SK-N-SH (cell line): ENCODE measurements around the gene UST. TPM values are rescaled to one million over a fixed set of nuclear protein-coding genes. Genes with fewer than 3 reads are reported as not detected.

Experiments
- CTCF ChIA-PET: fragments of 300-600, 350-600 bp; formaldehyde crosslinking; extraction: SDS; loops from one replicate; lab custom pipeline; 2021; lab: Yijun Ruan, JAX
- POLR2A ChIA-PET: fragments of 350-600 bp; sonication (Branson Sonifier 250); formaldehyde crosslinking; extraction: SDS; loops from one replicate; lab custom pipeline; 2020; ENCODE audit warnings: antibody characterized with exemption, inconsistent platforms; lab: Yijun Ruan, JAX
- DNase-seq: peaks from one replicate; pipeline ENCODE4 v3.0.0; 2012
- H2AFZ ChIP-seq: fragments of 200-600 bp; sonication (generic); 2 replicates; pipeline ENCODE4 v1.8.1; 2016; ENCODE audit warnings: antibody characterized with exemption, mild to moderate bottlenecking, low read depth
- H3F3A ChIP-seq: fragments of 200-600 bp; sonication (generic); replicated peaks from 2 replicates; pipeline ENCODE3; 2016; ENCODE audit warnings: antibody characterized with exemption, mild to moderate bottlenecking; ENCODE audit not compliant: insufficient read depth
- H3K27ac ChIP-seq, 2 experiments: fragments of 200-500 bp in 1 of 2; fragments of 200-600 bp in 1 of 2; sonication (Bioruptor generic) in 1 of 2; sonication (generic), shearing (Covaris generic) in 1 of 2; 2 replicates each; pipeline versions ENCODE4 v1.5.1 to v1.6.1; 2014 to 2016; ENCODE audit warnings: low read depth in 2 of 2, inconsistent platforms in 1 of 2, low read length in 1 of 2, mild to moderate bottlenecking in 1 of 2, mixed read lengths in 1 of 2
- H3K27me3 ChIP-seq: fragments of 200-600 bp; sonication (generic), shearing (Covaris generic); 2 replicates; pipeline ENCODE4 v1.6.1; 2016; ENCODE audit warnings: mixed run types; ENCODE audit not compliant: insufficient read depth
- H3K36me3 ChIP-seq, 2 experiments: fragments of 200-500 bp in 1 of 2; fragments of 200-600 bp in 1 of 2; sonication (Bioruptor generic) in 1 of 2; sonication (generic) in 1 of 2; replicated peaks in 1 of 2; 2 replicates each; pipeline versions ENCODE3 to v1.5.1; 2014 to 2016; ENCODE audit warnings: low read length in 1 of 2, mild to moderate bottlenecking in 1 of 2; ENCODE audit not compliant: insufficient read depth in 2 of 2, control insufficient read depth in 1 of 2
- H3K4me1 ChIP-seq, 2 experiments: fragments of 200-500 bp in 1 of 2; fragments of 200-600 bp in 1 of 2; sonication (Bioruptor generic) in 1 of 2; sonication (generic), shearing (Covaris generic) in 1 of 2; 2 replicates each; pipeline versions ENCODE4 v1.5.1 to v1.6.1; 2014 to 2016; ENCODE audit warnings: low read depth in 1 of 2, low read length in 1 of 2, mixed run types in 1 of 2; ENCODE audit not compliant: insufficient read depth in 2 of 2, control insufficient read depth in 1 of 2
- H3K4me2 ChIP-seq: fragments of 200-600 bp; sonication (generic), shearing (Covaris generic); 2 replicates; pipeline ENCODE4 v1.6.1; 2017; ENCODE audit warnings: mixed run types
- H3K4me3 ChIP-seq, 2 experiments: fragments of 200-500 bp in 1 of 2; fragments of 200-600 bp in 1 of 2; sonication (Bioruptor generic) in 1 of 2; sonication (generic), shearing (Covaris generic) in 1 of 2; 2 replicates each; pipeline versions ENCODE4 v1.5.1 to v1.8.1; 2014 to 2016; ENCODE audit warnings: low read depth in 2 of 2, inconsistent platforms in 1 of 2, low read length in 1 of 2, mild to moderate bottlenecking in 1 of 2, mixed read lengths in 1 of 2, moderate library complexity in 1 of 2
- H3K79me2 ChIP-seq: fragments of 200-600 bp; sonication (generic); 2 replicates; pipeline ENCODE4 v1.8.1; 2017; ENCODE audit warnings: mild to moderate bottlenecking; ENCODE audit not compliant: insufficient read depth
- H3K9ac ChIP-seq: fragments of 200-600 bp; sonication (generic); 2 replicates; pipeline ENCODE4 v1.6.1; 2017; ENCODE audit warnings: mixed run types
- H3K9me2 ChIP-seq: fragments of 200-600 bp; sonication (generic); 2 replicates; pipeline ENCODE4 v1.6.1; 2017; ENCODE audit warnings: mixed run types
- H3K9me3 ChIP-seq: fragments of 200-600 bp; sonication (generic); 2 replicates; pipeline ENCODE4 v1.6.1; 2017; ENCODE audit warnings: mixed run types, mild to moderate bottlenecking, moderate library complexity
- H4K20me1 ChIP-seq: fragments of 200-600 bp; sonication (generic); 2 replicates; pipeline ENCODE4 v1.6.1; 2017; ENCODE audit warnings: mild to moderate bottlenecking, mixed run types; ENCODE audit not compliant: insufficient read depth
- ELF1 ChIP-seq: IDR thresholded peaks from 2 replicates; pipeline ENCODE4 v1.4.0; 2012
- EZH2phosphoT487 ChIP-seq: fragments of 200-600 bp; sonication (generic); IDR thresholded peaks from 2 replicates; pipeline ENCODE4 v1.6.1; 2017; ENCODE audit warnings: low read depth, mixed run types, mild to moderate bottlenecking, antibody characterized with exemption, moderate library complexity, borderline replicate concordance
- FOSL2 ChIP-seq: IDR thresholded peaks from 2 replicates; pipeline ENCODE4 v1.4.0; 2012; ENCODE audit warnings: low read depth, mild to moderate bottlenecking, moderate library complexity, borderline replicate concordance
- GABPA ChIP-seq: IDR thresholded peaks from 2 replicates; pipeline ENCODE4 v1.4.0; 2012; ENCODE audit warnings: low read depth, mild to moderate bottlenecking
- GATA2 ChIP-seq: sonication (generic); formaldehyde crosslinking; IDR thresholded peaks from 2 replicates; pipeline ENCODE4 v1.5.0; 2020; ENCODE audit warnings: mild to moderate bottlenecking, missing genetic modification reagents
- NFIC ChIP-seq: IDR thresholded peaks from 2 replicates; pipeline ENCODE4 v1.4.0; 2012; ENCODE audit warnings: borderline replicate concordance
- NRF1 ChIP-seq: IDR thresholded peaks from 2 replicates; pipeline ENCODE4 v1.6.1; 2012; ENCODE audit warnings: low read depth, mild to moderate bottlenecking, low read length
- RXRA ChIP-seq: IDR thresholded peaks from 2 replicates; pipeline ENCODE4 v1.4.0; 2012; ENCODE audit warnings: low read depth, mild to moderate bottlenecking, borderline replicate concordance
- SIN3A ChIP-seq: IDR thresholded peaks from 2 replicates; pipeline ENCODE4 v1.6.1; 2012; ENCODE audit warnings: low read depth, mild to moderate bottlenecking, low read length, moderate library complexity, borderline replicate concordance
- TAF1 ChIP-seq: IDR thresholded peaks from 2 replicates; pipeline ENCODE4 v1.6.1; 2012; ENCODE audit warnings: low read depth, mild to moderate bottlenecking, low read length, moderate library complexity, borderline replicate concordance
- TEAD4 ChIP-seq: IDR thresholded peaks from 2 replicates; pipeline ENCODE4 v1.4.0; 2012; ENCODE audit warnings: mild to moderate bottlenecking, borderline replicate concordance; ENCODE audit not compliant: insufficient read depth
- YY1 ChIP-seq: IDR thresholded peaks from 2 replicates; pipeline ENCODE4 v1.4.0; 2012; ENCODE audit warnings: low read depth, mild to moderate bottlenecking
- WGBS: methylation state at CpG from one replicate; pipeline ENCODE4 v1.1.6; 2017; ENCODE audit warnings: low lambda C conversion rate; 5-methylcytosine and 5-hydroxymethylcytosine counted together
- polyA plus RNA-seq, 3 experiments: library from polyadenylated mRNA; depleted of rRNA; stranded (reverse); fragments of >200 nt; gene quantifications; 2 replicates each; pipeline ENCODE4 v1.2.3, GENCODE V29; 2012
- TF ChIP-seq, protein P1 (sequence below): fragments of 200-600 bp; sonication (generic); IDR thresholded peaks from 2 replicates; pipeline ENCODE4 v1.6.1; 2017; ENCODE audit warnings: antibody characterized with exemption, mild to moderate bottlenecking, moderate library complexity
- TF ChIP-seq, protein P2 (sequence below): IDR thresholded peaks from 2 replicates; pipeline ENCODE4 v1.4.0; 2012; ENCODE audit warnings: low read depth
- TF ChIP-seq, protein P3 (sequence below): IDR thresholded peaks from 2 replicates; pipeline ENCODE4 v1.6.1; 2012; ENCODE audit warnings: mild to moderate bottlenecking, low read depth, low read length, moderate library complexity
- TF ChIP-seq, protein P4 (sequence below): IDR thresholded peaks from 2 replicates; pipeline ENCODE4; 2012

UST gene
- polyA plus RNA-seq, 1 of the 3 experiments (the other 2 are of a cell fraction), result 1.7 TPM

DNA sequence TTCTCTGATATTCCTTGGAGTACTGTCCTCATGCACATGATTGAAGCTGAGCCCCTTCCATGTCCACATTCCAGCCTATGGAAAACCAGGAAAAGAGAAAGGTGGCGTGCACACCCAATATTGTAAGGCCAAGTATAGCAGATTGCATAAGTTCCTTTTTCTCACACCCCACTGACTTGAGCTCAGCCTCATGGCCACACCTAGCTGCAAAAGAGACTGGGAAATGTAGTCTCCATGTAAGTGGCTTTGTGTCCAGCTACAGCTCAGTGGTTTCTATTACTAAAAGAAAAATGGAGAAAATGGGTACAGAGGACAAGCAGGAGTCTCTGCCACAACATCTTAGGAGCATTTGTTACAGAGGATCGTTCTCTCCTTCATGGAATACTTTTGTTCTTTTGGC is 10.8 kb upstream of the UST start (continued):
- TF ChIP-seq, protein P1, sequence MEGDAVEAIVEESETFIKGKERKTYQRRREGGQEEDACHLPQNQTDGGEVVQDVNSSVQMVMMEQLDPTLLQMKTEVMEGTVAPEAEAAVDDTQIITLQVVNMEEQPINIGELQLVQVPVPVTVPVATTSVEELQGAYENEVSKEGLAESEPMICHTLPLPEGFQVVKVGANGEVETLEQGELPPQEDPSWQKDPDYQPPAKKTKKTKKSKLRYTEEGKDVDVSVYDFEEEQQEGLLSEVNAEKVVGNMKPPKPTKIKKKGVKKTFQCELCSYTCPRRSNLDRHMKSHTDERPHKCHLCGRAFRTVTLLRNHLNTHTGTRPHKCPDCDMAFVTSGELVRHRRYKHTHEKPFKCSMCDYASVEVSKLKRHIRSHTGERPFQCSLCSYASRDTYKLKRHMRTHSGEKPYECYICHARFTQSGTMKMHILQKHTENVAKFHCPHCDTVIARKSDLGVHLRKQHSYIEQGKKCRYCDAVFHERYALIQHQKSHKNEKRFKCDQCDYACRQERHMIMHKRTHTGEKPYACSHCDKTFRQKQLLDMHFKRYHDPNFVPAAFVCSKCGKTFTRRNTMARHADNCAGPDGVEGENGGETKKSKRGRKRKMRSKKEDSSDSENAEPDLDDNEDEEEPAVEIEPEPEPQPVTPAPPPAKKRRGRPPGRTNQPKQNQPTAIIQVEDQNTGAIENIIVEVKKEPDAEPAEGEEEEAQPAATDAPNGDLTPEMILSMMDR, result no peak
- no peak for TF ChIP-seq RXRA

DNA sequence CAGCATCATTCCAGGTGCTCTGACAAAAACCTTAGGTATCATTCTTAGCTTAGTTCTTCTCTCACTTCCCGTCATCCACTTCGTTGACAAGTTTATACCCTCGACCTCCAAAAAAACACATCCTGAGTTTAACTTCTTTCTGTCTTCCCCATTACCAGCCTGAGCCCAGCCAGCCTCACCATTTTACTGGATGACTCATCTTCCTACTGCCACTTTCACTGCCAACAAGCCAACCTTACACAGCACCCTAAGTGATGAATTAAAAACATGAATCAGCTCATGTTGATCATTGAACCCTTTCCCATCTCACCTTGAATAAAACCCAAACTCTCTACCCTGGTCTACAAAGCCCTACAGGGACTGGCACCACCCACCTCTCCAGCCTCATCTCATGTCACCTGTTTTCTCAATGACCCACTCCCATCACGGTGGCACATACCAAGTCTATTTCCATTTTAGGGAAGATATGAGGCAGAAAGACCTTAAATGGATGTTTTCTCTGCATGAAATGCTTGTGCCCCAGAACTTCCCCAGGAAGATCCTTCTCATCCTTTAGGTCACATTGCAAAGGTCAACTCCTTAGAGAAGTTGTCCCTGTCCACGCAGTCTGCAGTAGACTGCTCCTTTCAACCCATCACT is 9.9 kb upstream of the UST start:
- H3K4me3 ChIP-seq, result no peak overlapping the region
- CTCF ChIA-PET, result no interaction called here
- H3K27me3 ChIP-seq, result no peaks in the 10 kb centered on the region; the same call in 1 of the 2 replicates
- no peak for DNase-seq
- no peak overlapping the region for H3K27ac ChIP-seq
- H3F3A ChIP-seq, result peaks cover 3% of the 10 kb centered on the region
- no peaks in the 10 kb centered on the region for H3K4me1 ChIP-seq
- no peaks in the 10 kb centered on the region for H4K20me1 ChIP-seq
- no peaks in the 10 kb centered on the region for H3K9me3 ChIP-seq
- no peak overlapping the region for H3K4me2 ChIP-seq
- no peaks in the 10 kb centered on the region for H3K79me2 ChIP-seq
- TF ChIP-seq TAF1 (no peak), GABPA (no peak), NFIC (no peak), FOSL2 (no peak), GATA2 (CRISPR knock-in tag) (no peak), ELF1 (no peak), EZH2phosphoT487 (no peak), YY1 (no peak), SIN3A (no peak), TEAD4 (no peak), NRF1 (no peak)
- TF ChIP-seq, protein P2, sequence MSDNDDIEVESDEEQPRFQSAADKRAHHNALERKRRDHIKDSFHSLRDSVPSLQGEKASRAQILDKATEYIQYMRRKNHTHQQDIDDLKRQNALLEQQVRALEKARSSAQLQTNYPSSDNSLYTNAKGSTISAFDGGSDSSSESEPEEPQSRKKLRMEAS, result no peak
- TF ChIP-seq, protein P3, sequence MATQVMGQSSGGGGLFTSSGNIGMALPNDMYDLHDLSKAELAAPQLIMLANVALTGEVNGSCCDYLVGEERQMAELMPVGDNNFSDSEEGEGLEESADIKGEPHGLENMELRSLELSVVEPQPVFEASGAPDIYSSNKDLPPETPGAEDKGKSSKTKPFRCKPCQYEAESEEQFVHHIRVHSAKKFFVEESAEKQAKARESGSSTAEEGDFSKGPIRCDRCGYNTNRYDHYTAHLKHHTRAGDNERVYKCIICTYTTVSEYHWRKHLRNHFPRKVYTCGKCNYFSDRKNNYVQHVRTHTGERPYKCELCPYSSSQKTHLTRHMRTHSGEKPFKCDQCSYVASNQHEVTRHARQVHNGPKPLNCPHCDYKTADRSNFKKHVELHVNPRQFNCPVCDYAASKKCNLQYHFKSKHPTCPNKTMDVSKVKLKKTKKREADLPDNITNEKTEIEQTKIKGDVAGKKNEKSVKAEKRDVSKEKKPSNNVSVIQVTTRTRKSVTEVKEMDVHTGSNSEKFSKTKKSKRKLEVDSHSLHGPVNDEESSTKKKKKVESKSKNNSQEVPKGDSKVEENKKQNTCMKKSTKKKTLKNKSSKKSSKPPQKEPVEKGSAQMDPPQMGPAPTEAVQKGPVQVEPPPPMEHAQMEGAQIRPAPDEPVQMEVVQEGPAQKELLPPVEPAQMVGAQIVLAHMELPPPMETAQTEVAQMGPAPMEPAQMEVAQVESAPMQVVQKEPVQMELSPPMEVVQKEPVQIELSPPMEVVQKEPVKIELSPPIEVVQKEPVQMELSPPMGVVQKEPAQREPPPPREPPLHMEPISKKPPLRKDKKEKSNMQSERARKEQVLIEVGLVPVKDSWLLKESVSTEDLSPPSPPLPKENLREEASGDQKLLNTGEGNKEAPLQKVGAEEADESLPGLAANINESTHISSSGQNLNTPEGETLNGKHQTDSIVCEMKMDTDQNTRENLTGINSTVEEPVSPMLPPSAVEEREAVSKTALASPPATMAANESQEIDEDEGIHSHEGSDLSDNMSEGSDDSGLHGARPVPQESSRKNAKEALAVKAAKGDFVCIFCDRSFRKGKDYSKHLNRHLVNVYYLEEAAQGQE, result no peak
- TF ChIP-seq, protein P1, result no peak
- TF ChIP-seq, protein P4, sequence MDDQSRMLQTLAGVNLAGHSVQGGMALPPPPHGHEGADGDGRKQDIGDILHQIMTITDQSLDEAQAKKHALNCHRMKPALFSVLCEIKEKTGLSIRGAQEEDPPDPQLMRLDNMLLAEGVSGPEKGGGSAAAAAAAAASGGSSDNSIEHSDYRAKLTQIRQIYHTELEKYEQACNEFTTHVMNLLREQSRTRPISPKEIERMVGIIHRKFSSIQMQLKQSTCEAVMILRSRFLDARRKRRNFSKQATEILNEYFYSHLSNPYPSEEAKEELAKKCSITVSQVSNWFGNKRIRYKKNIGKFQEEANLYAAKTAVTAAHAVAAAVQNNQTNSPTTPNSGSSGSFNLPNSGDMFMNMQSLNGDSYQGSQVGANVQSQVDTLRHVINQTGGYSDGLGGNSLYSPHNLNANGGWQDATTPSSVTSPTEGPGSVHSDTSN, result no peak
- no peaks in the 10 kb centered on the region for H3K36me3 ChIP-seq
- no peaks in the 10 kb centered on the region for H3K9me2 ChIP-seq
- POLR2A ChIA-PET, result no interaction called here
- H2AFZ ChIP-seq, result no peak overlapping the region
- 10% methylated on average over 5 of the region's 5 CpGs for WGBS
- no peak overlapping the region for H3K9ac ChIP-seq
